Prostate gland (tissue), 2 donors: ENCODE data around the gene P2RY2.

Source experiments
- CTCF ChIP-seq, 4 experiments: fragments of 200-600 bp in 2 of 4; fragments of 450-650 bp in 2 of 4; sonication (generic) in 2 of 4; IDR thresholded peaks; 1 replicate in 3 of 4; 2 replicates in 1 of 4; pipeline ENCODE4 v1.5.1; 2016 to 2019; ENCODE audit warnings: antibody characterized with exemption in 4 of 4, mild to moderate bottlenecking in 2 of 4, moderate library complexity in 2 of 4
- POLR2A ChIP-seq: fragments of 450-650 bp; IDR thresholded peaks from one replicate; pipeline ENCODE4 v1.6.1; 2016; ENCODE audit warnings: antibody characterized with exemption, mild to moderate bottlenecking

DNA sequence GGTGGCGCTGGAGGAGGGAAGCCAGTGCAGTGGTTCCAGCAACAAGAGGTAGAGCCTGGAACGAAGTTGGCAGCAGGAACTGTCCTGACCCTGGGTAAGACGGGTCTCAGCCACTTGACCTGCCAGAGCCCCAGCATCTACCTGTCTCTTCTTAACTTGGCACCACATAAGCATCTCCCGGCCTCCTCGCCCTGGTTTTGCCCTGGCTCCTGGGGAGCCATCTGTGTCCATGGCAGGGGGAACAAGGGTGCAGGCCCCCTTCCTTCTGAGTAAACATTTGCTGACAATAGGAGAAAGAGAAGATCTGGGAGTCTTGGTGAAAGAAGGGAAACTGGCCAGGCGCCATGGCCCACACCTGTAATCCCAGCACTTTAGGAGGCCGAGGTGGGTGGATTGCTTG lies 12.8 kb downstream of the P2RY2 start:
- TF ChIP-seq CTCF (IDR thresholded peaks at IDR 0.05) (no peak), POLR2A (no peak)
